ENCODE data around the gene GPX8. TPM values are rescaled to one million over a fixed set of nuclear protein-coding genes. Genes with fewer than 3 reads are reported as not detected.

GPX8 gene
- total and polyA plus RNA-seq, 9 of the 15 experiments (the other 6 are each of a cell fraction or from before 2014, with no cell fraction given), result 0.62 to 1.8 (median 1.2) TPM

DNA sequence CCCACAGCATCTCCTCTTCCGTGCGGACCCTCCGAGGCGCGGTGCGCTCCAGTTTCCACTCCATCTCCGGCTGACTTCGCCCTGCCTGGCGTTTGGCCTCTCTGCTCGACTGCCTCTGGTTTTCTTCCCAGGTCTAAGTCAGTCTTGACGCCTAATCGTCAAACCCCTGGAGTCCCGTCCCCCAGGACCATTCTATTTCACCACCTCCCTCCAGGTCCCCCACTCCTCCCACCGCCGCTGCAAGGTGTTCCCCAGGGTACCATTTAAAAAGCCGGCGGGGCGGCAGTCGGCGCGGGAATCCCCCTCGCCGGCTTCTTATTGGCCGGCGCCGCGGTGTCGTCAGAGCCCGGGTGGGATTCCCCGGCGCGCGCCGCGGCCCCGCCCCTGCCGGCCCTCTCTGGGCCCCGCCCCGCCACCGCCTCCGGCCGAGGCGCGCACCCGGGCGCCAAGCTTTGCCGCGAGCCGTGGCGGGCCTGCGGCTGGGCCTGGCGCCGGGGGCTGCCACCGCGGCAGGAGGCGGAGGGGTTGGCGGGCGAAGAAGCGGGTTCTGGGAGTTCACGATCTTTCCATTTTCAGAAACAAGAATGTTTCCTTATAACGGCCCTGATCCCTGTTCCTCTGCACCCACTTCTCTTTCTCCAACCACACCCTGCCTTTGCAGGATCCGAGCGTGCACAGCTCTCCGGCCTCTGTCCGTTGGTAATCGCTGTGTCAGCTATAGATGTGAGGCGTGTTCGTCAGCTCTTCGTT lies 13.1 kb downstream of the GPX8 start, which contains the start of gene CDC20B (continued):
- TF ChIP-seq MCM3 (IDR thresholded peaks at IDR 0.05), result no peak
- TF ChIP-seq PHF21A (IDR thresholded peaks at IDR 0.05; ENCODE audit: borderline replicate concordance, low read depth), result no peak
- TF ChIP-seq TFAM (CRISPR knock-in tag; conservative IDR thresholded peaks at IDR 0.05), result no peak
- 0 out of 2 replicates have a peak, but pooled peaks have one; percentile 11 for TF ChIP-seq MXI1 (IDR thresholded peaks at IDR 0.05; ENCODE audit: low read depth, low read length)
- no peak for TF ChIP-seq OTX1 (CRISPR knock-in tag; IDR thresholded peaks at IDR 0.05)
- TF ChIP-seq, protein P1, sequence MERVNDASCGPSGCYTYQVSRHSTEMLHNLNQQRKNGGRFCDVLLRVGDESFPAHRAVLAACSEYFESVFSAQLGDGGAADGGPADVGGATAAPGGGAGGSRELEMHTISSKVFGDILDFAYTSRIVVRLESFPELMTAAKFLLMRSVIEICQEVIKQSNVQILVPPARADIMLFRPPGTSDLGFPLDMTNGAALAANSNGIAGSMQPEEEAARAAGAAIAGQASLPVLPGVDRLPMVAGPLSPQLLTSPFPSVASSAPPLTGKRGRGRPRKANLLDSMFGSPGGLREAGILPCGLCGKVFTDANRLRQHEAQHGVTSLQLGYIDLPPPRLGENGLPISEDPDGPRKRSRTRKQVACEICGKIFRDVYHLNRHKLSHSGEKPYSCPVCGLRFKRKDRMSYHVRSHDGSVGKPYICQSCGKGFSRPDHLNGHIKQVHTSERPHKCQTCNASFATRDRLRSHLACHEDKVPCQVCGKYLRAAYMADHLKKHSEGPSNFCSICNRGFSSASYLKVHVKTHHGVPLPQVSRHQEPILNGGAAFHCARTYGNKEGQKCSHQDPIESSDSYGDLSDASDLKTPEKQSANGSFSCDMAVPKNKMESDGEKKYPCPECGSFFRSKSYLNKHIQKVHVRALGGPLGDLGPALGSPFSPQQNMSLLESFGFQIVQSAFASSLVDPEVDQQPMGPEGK (CRISPR knock-in tag; IDR thresholded peaks at IDR 0.05; ENCODE audit: borderline replicate concordance), result no peak
- no peak for TF ChIP-seq ZNF274 (IDR thresholded peaks at IDR 0.05; ENCODE audit: borderline replicate concordance, low read depth, low read length)
- TF ChIP-seq, protein P2, sequence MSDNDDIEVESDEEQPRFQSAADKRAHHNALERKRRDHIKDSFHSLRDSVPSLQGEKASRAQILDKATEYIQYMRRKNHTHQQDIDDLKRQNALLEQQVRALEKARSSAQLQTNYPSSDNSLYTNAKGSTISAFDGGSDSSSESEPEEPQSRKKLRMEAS (CRISPR knock-in tag; IDR thresholded peaks at IDR 0.05), result no peak
- no peak for TF ChIP-seq RHOXF2B (CRISPR knock-in tag; conservative IDR thresholded peaks at IDR 0.05)
- TF ChIP-seq RBM15 (IDR thresholded peaks at IDR 0.05; ENCODE audit: insufficient read depth, low read length), result no peak
- no peak for TF ChIP-seq HNRNPK (IDR thresholded peaks at IDR 0.05; ENCODE audit: low read depth, low read length, poor library complexity, severe bottlenecking)
- no peak for TF ChIP-seq ZNF23 (CRISPR knock-in tag; IDR thresholded peaks at IDR 0.05)
- TF ChIP-seq, protein P3, sequence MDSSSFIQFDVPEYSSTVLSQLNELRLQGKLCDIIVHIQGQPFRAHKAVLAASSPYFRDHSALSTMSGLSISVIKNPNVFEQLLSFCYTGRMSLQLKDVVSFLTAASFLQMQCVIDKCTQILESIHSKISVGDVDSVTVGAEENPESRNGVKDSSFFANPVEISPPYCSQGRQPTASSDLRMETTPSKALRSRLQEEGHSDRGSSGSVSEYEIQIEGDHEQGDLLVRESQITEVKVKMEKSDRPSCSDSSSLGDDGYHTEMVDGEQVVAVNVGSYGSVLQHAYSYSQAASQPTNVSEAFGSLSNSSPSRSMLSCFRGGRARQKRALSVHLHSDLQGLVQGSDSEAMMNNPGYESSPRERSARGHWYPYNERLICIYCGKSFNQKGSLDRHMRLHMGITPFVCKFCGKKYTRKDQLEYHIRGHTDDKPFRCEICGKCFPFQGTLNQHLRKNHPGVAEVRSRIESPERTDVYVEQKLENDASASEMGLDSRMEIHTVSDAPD (CRISPR knock-in tag; IDR thresholded peaks at IDR 0.05), result no peak
- TF ChIP-seq, protein P4, sequence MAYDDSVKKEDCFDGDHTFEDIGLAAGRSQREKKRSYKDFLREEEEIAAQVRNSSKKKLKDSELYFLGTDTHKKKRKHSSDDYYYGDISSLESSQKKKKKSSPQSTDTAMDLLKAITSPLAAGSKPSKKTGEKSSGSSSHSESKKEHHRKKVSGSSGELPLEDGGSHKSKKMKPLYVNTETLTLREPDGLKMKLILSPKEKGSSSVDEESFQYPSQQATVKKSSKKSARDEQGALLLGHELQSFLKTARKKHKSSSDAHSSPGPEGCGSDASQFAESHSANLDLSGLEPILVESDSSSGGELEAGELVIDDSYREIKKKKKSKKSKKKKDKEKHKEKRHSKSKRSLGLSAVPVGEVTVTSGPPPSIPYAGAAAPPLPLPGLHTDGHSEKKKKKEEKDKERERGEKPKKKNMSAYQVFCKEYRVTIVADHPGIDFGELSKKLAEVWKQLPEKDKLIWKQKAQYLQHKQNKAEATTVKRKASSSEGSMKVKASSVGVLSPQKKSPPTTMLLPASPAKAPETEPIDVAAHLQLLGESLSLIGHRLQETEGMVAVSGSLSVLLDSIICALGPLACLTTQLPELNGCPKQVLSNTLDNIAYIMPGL (CRISPR knock-in tag; IDR thresholded peaks at IDR 0.05), result no peak
- TF ChIP-seq CBX5 (IDR thresholded peaks at IDR 0.05; ENCODE audit: borderline replicate concordance, low read depth), result no peak
- TF ChIP-seq, protein P5, sequence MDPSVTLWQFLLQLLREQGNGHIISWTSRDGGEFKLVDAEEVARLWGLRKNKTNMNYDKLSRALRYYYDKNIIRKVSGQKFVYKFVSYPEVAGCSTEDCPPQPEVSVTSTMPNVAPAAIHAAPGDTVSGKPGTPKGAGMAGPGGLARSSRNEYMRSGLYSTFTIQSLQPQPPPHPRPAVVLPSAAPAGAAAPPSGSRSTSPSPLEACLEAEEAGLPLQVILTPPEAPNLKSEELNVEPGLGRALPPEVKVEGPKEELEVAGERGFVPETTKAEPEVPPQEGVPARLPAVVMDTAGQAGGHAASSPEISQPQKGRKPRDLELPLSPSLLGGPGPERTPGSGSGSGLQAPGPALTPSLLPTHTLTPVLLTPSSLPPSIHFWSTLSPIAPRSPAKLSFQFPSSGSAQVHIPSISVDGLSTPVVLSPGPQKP (CRISPR knock-in tag; IDR thresholded peaks at IDR 0.05), result no peak
- no peak for TF ChIP-seq DDX20 (tag; IDR thresholded peaks at IDR 0.05; ENCODE audit: low read depth)
- no peak for TF ChIP-seq CHD4 (IDR thresholded peaks at IDR 0.05; ENCODE audit: insufficient read depth, insufficient replicate concordance, low read depth, low read length, poor library complexity, severe bottlenecking)
- TF ChIP-seq KAT7 (CRISPR knock-in tag; IDR thresholded peaks at IDR 0.05; ENCODE audit: borderline replicate concordance), result no peak
- TF ChIP-seq, protein P6, sequence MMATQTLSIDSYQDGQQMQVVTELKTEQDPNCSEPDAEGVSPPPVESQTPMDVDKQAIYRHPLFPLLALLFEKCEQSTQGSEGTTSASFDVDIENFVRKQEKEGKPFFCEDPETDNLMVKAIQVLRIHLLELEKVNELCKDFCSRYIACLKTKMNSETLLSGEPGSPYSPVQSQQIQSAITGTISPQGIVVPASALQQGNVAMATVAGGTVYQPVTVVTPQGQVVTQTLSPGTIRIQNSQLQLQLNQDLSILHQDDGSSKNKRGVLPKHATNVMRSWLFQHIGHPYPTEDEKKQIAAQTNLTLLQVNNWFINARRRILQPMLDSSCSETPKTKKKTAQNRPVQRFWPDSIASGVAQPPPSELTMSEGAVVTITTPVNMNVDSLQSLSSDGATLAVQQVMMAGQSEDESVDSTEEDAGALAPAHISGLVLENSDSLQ (IDR thresholded peaks at IDR 0.05), result no peak
- no peak for TF ChIP-seq MTA1 (IDR thresholded peaks at IDR 0.05; ENCODE audit: borderline replicate concordance)
